ENCODE results near the gene SUSD4.

The SUSD4 gene

DNA sequence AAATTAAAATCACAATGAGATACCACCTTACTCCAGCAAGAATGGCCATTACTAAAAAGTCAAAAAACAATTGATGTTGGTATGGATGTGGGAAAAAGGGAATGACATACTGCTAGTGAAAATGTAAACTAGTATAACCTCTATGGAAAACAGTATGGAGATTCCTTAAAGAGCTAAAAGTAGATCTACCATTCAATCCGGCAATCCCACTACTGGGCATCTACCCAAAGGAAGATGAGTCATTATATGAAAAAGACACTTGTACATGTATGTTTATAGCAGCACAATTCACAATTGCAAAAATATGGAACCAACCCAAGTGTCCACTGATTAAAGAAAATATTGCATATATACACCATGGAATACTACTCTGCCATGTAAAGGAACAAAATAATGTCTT lies 37.2 kb downstream of the SUSD4 start:
- no peaks in the 10 kb centered on the region for H3K36me3 Mint-ChIP-seq (ENCODE audit: low read depth)

DNA sequence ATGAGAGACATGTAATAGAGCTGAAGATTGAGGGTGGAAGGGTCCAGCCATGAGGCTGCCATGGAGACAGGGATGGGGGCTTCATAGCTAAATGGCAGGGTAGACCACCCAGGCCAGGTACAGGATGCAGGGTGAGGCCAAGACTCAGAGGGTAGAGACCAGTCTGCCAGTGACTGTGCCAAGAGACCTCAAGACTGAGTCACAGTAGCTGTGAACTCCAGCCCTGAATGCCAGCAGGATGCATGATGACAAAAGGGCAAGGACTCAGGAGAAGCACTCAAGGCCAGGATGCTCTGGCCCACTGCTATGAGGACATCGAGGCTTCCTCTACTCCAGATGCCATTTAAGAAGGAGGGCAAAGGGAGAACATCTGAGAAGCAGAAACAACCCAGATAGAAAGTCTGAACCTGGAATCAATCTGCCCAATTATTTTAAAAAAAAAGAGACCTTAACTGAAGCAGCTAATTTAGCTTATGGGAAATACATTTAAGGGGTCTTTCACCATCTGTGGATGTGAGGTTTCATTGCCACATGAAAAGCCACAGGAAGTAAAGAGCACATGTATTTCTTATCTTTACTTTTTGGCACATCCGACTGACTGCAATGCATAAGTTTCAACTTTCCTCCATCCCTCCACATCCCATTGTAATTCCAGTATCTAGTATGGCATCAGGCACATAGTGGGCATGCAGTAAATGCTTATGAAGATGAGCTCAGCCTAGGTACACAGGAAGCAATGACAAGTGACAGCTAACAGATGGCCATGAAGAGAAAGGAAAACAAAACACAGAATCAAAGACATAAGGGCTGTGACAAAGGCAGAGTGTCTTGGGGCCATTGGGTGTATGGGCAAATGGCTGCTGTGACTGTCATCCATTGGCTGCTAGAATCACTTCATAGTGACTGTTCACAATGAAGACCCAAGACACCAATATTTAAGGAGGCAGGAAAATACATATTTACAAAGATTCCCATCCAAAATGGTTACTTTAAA lies 40.2 kb downstream of the SUSD4 start:
- TF ChIP-seq, protein P1, sequence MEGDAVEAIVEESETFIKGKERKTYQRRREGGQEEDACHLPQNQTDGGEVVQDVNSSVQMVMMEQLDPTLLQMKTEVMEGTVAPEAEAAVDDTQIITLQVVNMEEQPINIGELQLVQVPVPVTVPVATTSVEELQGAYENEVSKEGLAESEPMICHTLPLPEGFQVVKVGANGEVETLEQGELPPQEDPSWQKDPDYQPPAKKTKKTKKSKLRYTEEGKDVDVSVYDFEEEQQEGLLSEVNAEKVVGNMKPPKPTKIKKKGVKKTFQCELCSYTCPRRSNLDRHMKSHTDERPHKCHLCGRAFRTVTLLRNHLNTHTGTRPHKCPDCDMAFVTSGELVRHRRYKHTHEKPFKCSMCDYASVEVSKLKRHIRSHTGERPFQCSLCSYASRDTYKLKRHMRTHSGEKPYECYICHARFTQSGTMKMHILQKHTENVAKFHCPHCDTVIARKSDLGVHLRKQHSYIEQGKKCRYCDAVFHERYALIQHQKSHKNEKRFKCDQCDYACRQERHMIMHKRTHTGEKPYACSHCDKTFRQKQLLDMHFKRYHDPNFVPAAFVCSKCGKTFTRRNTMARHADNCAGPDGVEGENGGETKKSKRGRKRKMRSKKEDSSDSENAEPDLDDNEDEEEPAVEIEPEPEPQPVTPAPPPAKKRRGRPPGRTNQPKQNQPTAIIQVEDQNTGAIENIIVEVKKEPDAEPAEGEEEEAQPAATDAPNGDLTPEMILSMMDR (IDR thresholded peaks at IDR 0.05; ENCODE audit: unreplicated experiment in 3 of 3): no peak
- H3K4me1 Mint-ChIP-seq: no peaks in the 10 kb centered on the region
- H3K27me3 Mint-ChIP-seq (ENCODE audit: low read depth): peaks cover 52% of the 10 kb centered on the region
- no peak overlapping the region for H3K4me3 Mint-ChIP-seq
- no peak overlapping the region for H3K27ac Mint-ChIP-seq
- no peaks in the 10 kb centered on the region for H3K36me3 Mint-ChIP-seq (ENCODE audit: low read depth)
- H3K9me3 Mint-ChIP-seq: peaks cover 6% of the 10 kb centered on the region

More for the DNA sequence above, 37.2 kb downstream of the SUSD4 start:
- Mint-ChIP-seq H3K9me3 (no peaks in the 10 kb centered on the region), H3K4me1 (peaks cover 19% of the 10 kb centered on the region), H3K4me3 (no peak overlapping the region), H3K27ac (no peak overlapping the region), H3K27me3 (ENCODE audit: low read depth) (peaks cover 38% of the 10 kb centered on the region)
- TF ChIP-seq, protein P1 (IDR thresholded peaks at IDR 0.05; ENCODE audit: unreplicated experiment in 3 of 3): no peak

DNA sequence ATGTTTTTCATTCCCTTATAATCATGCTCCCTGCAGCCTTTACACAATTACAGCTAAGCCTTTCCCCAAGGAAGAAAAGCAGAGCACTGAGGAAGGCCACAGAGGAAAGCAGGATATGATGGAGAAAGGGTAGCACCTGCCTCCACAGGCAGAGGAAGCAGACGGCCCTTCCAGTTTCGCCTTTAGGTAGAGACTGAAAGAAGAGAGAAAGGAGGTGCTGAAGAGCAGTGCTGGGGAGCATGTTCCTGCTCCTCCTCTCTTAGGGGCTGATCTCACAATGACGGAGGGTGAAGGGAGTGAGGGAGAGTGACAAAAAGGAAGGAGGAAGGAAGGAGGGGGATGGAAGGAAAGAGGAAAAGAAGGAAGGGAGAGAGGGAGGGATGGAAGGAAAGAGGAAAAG lies 41.1 kb downstream of the SUSD4 start:
- Mint-ChIP-seq H3K4me3 (no peak overlapping the region), H3K27ac (no peak overlapping the region), H3K9me3 (peaks cover 6% of the 10 kb centered on the region), H3K27me3 (ENCODE audit: low read depth) (peaks cover 47% of the 10 kb centered on the region), H3K36me3 (ENCODE audit: low read depth) (no peaks in the 10 kb centered on the region), H3K4me1 (no peaks in the 10 kb centered on the region)
- TF ChIP-seq, protein P1 (IDR thresholded peaks at IDR 0.05; ENCODE audit: unreplicated experiment in 3 of 3): no peak

DNA sequence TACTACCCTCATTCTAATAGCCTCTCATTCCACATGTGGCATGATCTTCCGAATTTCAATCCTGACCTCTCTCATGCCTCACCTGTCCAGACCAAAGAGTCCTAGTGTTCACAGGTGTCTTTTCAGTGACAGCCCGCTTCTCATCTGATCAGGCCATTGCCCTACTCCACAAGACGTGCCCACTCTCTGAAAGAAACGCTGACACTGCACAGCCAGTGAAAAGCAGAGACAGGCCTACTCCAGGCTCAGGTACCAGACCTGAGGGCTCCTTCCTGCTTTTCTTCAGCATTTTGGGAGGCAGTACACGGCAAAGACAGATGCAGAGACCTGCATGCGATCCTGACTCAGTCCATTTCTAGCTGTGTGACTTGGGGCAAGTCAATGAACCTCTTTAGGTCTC lies 43.0 kb downstream of the SUSD4 start:
- TF ChIP-seq, protein P1 (IDR thresholded peaks at IDR 0.05; ENCODE audit: unreplicated experiment in 3 of 3): no peak
- Mint-ChIP-seq H3K9me3 (peaks cover 8% of the 10 kb centered on the region), H3K4me1 (no peaks in the 10 kb centered on the region), H3K36me3 (ENCODE audit: low read depth) (no peaks in the 10 kb centered on the region), H3K4me3 (no peak overlapping the region), H3K27ac (no peak overlapping the region), H3K27me3 (ENCODE audit: low read depth) (peaks cover 47% of the 10 kb centered on the region)

DNA sequence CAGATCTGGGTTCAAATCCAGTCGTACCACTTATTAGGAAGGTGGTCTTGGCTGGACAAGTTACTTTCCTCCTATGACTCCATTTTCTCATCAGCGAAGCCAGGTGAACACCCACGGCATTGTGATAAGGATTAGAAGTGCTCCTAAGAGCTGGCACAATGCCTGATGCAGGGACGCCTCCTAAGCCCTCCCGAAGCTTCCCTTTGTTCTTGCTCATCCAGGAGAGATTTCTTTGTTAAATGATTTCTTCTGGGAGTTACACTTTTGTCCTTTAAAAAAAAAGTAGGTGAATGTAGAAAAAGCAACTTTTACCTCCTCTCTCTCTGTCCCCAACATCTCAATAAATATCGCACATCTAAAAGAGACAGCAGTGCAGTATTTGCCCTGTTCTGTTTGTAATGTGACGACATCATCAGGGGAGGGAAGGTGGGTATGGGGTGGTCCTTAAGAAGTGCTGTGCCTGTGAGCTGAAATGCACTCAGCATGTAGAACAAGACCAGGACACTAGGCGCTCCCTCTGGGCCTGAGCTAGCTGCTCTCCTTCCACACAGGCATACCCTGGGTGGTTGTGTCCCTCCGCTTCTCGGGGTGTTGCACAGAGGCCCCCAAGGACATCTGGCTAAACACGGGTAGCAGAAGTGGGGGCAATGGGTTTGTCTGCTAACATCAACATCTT lies 43.9 kb downstream of the SUSD4 start:
- Mint-ChIP-seq H3K4me3 (no peak overlapping the region), H3K27ac (no peak overlapping the region), H3K4me1 (no peaks in the 10 kb centered on the region), H3K36me3 (ENCODE audit: low read depth) (no peaks in the 10 kb centered on the region), H3K9me3 (peaks cover 10% of the 10 kb centered on the region), H3K27me3 (ENCODE audit: low read depth) (peaks cover 43% of the 10 kb centered on the region)
- TF ChIP-seq, protein P1 (IDR thresholded peaks at IDR 0.05; ENCODE audit: unreplicated experiment in 3 of 3): no peak
